OCI-LY7 (cell line): ENCODE data around the gene NDUFA1. TPM values are rescaled to one million over a fixed set of nuclear protein-coding genes. Genes with fewer than 3 reads are reported as not detected.

ENCODE experiments used
- total RNA-seq, 2 experiments: library from RNA; depleted of rRNA in 1 of 2; stranded (reverse); fragments of >200 nt in 1 of 2; shearing (Covaris generic) in 1 of 2; gene quantifications; 2 replicates each; pipeline ENCODE4 v1.2.3, GENCODE V29; 2014 to 2022

The NDUFA1 gene
- total RNA-seq, 2 experiments from 2014 or later, result 61.3 to 86.3 TPM

Other genes with a start within 250 kb of the NDUFA1 start
- 145 and 182 TPM in 2 replicates for gene SEPTIN6, start 178.7 kb upstream of the NDUFA1 start, total RNA-seq (2014; rRNA removed; shearing (Covaris generic))
- 216 and 231 TPM in 2 replicates for gene SEPTIN6, start 178.7 kb upstream of the NDUFA1 start, total RNA-seq (2022)
- not detected in 2 replicates for gene SOWAHD, start 113.2 kb upstream of the NDUFA1 start, total RNA-seq (2014; rRNA removed; shearing (Covaris generic))
- 0.29 and 0.55 TPM in 2 replicates for gene SOWAHD, start 113.2 kb upstream of the NDUFA1 start, total RNA-seq (2022)
- 1,897 and 2,118 TPM in 2 replicates for gene RPL39, start 80.2 kb upstream of the NDUFA1 start, total RNA-seq (2014; rRNA removed; shearing (Covaris generic))
- gene RPL39, start 80.2 kb upstream of the NDUFA1 start, total RNA-seq (2022), result 2,029 and 2,070 TPM in 2 replicates
- gene UPF3B, start 18.9 kb upstream of the NDUFA1 start, total RNA-seq (2014; rRNA removed; shearing (Covaris generic)), result 8.7 and 10.8 TPM in 2 replicates
- gene UPF3B, start 18.9 kb upstream of the NDUFA1 start, total RNA-seq (2022), result 25.1 and 25.5 TPM in 2 replicates
- gene RNF113A, start 99 bp upstream of the NDUFA1 start, total RNA-seq (2014; rRNA removed; shearing (Covaris generic)), result 32.8 and 37.4 TPM in 2 replicates
- 25.2 and 26.4 TPM in 2 replicates for gene RNF113A, start 99 bp upstream of the NDUFA1 start, total RNA-seq (2022)
- not detected in 2 replicates for gene AKAP14, start 24.1 kb downstream of the NDUFA1 start, total RNA-seq (2014; rRNA removed; shearing (Covaris generic))
- not detected in 2 replicates for gene AKAP14, start 24.1 kb downstream of the NDUFA1 start, total RNA-seq (2022)
- 5.2 and 6.9 TPM in 2 replicates for gene NKAP, start 71.9 kb downstream of the NDUFA1 start, total RNA-seq (2014; rRNA removed; shearing (Covaris generic))
- gene NKAP, start 71.9 kb downstream of the NDUFA1 start, total RNA-seq (2022), result 11.9 and 14.8 TPM in 2 replicates
- not detected in 2 replicates for gene RHOXF2B, start 205.9 kb downstream of the NDUFA1 start, total RNA-seq (2014; rRNA removed; shearing (Covaris generic))
- gene RHOXF2B, start 205.9 kb downstream of the NDUFA1 start, total RNA-seq (2022), result not detected in 2 replicates
- 1.5 TPM in 1 of 2 replicates, not detected in the other for gene RHOXF1, start 244.1 kb downstream of the NDUFA1 start, total RNA-seq (2014; rRNA removed; shearing (Covaris generic))
- gene RHOXF1, start 244.1 kb downstream of the NDUFA1 start, total RNA-seq (2022), result not detected in 2 replicates